ENCODE data around the gene ACTA2.

Gene ACTA2

DNA sequence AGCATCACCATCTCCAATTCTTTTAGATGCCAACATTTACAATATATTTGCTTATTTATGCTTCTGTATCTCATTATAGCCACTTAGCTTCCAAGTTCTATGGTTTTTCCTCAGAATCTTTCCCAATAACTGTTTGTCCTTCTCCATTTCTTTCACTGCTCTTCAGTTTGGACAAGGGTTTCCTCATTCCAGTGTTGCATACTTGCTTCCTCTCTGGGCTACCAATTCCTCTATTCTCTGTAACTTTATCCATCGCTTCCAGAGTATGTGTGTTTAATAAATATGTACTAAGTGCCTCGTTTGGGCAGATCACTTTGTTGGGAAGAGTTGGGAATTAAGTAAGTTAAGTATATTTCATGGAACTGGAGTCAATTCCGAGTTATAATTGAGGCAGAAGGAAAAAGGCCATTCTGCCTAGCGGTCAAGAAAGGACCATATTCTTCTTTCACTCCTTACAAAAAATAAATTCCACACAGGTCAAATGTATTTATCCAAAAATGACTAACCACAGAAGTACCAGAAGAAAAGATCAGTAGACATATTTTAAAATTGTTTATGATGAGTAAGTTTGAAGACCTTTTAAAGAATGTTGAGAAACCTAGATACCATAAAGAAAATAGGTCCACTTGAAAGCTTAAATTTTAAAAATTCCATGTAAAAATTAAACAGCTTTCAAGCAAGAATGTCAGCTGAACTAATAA lies 61.7 kb downstream of the ACTA2 start:
- DNase-seq (ENCODE audit: low spot score), result no peak

DNA sequence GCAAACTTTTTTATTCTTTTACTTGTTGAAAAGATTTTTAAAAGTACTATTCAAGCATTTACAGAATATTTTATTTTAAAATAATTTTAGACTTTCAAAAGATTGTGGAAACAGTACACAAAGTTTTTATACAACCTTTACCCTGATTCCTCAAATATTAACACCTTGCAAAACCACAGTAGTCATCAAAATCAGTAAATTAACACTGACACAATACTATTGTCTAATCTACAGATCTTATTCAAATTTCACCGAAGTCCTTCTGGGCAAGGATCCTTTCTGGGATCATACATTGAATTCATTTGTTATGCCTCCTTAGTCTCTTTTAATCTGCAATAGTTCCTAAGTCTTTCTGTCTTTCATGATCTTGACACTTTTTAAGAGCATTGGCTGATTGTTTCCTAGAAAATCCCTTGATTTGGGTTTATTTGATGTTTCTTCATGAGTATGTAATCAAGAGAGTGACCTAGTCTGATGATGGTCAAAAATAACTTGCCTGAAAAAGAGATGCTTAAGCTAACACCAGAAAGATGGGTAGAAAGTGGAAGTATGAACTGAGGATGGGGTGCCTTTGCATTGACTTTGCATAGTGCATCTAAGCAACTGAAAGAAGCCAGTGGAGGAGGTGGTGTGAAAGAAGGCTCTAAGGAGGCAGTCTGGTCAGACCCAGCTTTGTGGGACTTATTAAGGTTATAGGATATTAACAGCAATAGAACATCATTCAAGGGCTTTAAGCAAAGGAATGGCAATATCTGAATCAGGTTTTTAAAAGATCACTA lies 62.8 kb downstream of the ACTA2 start:
- DNase-seq (ENCODE audit: low spot score), result no peak

DNA sequence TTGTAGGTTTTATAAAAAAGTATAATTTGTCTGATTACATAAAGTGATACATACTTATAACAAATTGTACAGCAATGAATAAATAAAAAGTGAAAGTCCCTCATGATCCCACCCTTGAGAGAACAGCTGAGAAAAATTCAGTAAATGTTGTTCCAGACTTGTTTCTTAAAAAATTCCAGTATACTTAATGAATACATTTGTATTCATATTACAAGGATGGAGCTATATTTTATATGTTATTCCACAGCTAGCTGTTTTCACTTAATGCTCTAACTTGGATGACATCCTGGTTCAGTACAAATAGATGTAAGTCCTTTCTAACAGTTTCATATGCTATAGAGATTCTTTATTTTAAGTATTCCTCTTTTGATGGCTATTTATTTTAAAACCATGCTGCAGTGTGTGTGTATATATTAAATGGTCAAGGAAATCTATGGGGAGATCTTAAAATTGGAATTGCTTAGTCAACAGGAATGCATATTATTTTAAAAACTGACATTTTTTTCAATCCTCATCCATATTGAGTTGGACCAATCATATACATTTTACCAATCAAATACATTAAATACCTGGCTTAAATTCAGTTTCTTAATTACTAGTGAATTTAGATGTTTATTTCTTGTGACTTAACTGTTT lies 63.6 kb downstream of the ACTA2 start:
- no peak for DNase-seq (ENCODE audit: low spot score)

GRCh38 chr10:88886557-88886956 lies 66.0 kb downstream of the ACTA2 start:
- peak; percentile 39 for DNase-seq (ENCODE audit: low spot score)
